Mucosa of rectum (tissue), 2 donors: Measurements from ENCODE around the gene PLCL1.

Experiments
- H3K27ac ChIP-seq, 2 donors: one replicate each; pipeline ENCODE4 v1.7.0; 2013; ENCODE audit warnings: inconsistent platforms in 2 of 2, low read depth in 2 of 2, low read length in 2 of 2
- H3K27me3 ChIP-seq, 2 donors: one replicate each; pipeline ENCODE4 v1.7.0; 2013; ENCODE audit warnings: low read length in 2 of 2; ENCODE audit not compliant: control insufficient read depth in 2 of 2, insufficient read depth in 2 of 2
- H3K36me3 ChIP-seq, 2 donors: one replicate each; pipeline ENCODE4 v1.7.0; 2013; ENCODE audit warnings: low read length in 2 of 2; ENCODE audit not compliant: control insufficient read depth in 2 of 2, insufficient read depth in 2 of 2
- H3K4me1 ChIP-seq, 2 donors: one replicate each; pipeline ENCODE4 v1.7.0; 2013; ENCODE audit warnings: low read length in 2 of 2, mild to moderate bottlenecking in 1 of 2; ENCODE audit not compliant: control insufficient read depth in 2 of 2, insufficient read depth in 2 of 2
- H3K4me3 ChIP-seq, 2 donors: one replicate each; pipeline ENCODE4 v1.7.0; 2013; ENCODE audit warnings: low read length in 2 of 2
- H3K9ac ChIP-seq, 2 donors: one replicate each; pipeline ENCODE4 v1.7.0; 2013; ENCODE audit warnings: low read length in 2 of 2, low read depth in 1 of 2, mild to moderate bottlenecking in 1 of 2
- H3K9me3 ChIP-seq, 2 donors: one replicate each; pipeline ENCODE4 v1.7.0; 2013; ENCODE audit warnings: low read length in 2 of 2; ENCODE audit not compliant: control insufficient read depth in 2 of 2
- donor health status: healthy.
- donor health status: Normal muscosa, but diverticular disease.

The PLCL1 gene

GRCh38 chr2:198113316-198113715 is 308.9 kb downstream of the PLCL1 start:
- Histone ChIP-seq H3K4me1 (no peaks in the 10 kb centered on the region), H3K27me3 (no peaks in the 10 kb centered on the region), H3K36me3 (no peaks in the 10 kb centered on the region), H3K27ac (no peak overlapping the region), H3K9ac (no peak overlapping the region), H3K4me3 (no peak overlapping the region), H3K9me3 (no peaks in the 10 kb centered on the region)

GRCh38 chr2:198114064-198114463 is 309.7 kb downstream of the PLCL1 start:
- Histone ChIP-seq H3K27ac (no peak overlapping the region), H3K4me1 (no peaks in the 10 kb centered on the region), H3K27me3 (no peaks in the 10 kb centered on the region), H3K4me3 (no peak overlapping the region), H3K9me3 (no peaks in the 10 kb centered on the region), H3K36me3 (no peaks in the 10 kb centered on the region), H3K9ac (no peak overlapping the region)

GRCh38 chr2:198115201-198115600 is 310.8 kb downstream of the PLCL1 start:
- Histone ChIP-seq H3K9me3 (no peaks in the 10 kb centered on the region), H3K4me1 (no peaks in the 10 kb centered on the region), H3K4me3 (no peak overlapping the region), H3K27me3 (no peaks in the 10 kb centered on the region), H3K27ac (no peak overlapping the region), H3K9ac (no peak overlapping the region), H3K36me3 (no peaks in the 10 kb centered on the region)

GRCh38 chr2:198116756-198117155 is 312.4 kb downstream of the PLCL1 start:
- Histone ChIP-seq H3K27me3 (no peaks in the 10 kb centered on the region), H3K9me3 (no peaks in the 10 kb centered on the region), H3K4me1 (no peaks in the 10 kb centered on the region), H3K9ac (no peak overlapping the region), H3K4me3 (no peak overlapping the region), H3K36me3 (no peaks in the 10 kb centered on the region), H3K27ac (no peak overlapping the region)

GRCh38 chr2:198117406-198118041 is 313.1 kb downstream of the PLCL1 start:
- H3K27me3 ChIP-seq: no peaks in the 10 kb centered on the region
- H3K9ac ChIP-seq: no peak overlapping the region
- H3K4me3 ChIP-seq: no peak overlapping the region
- H3K9me3 ChIP-seq: no peaks in the 10 kb centered on the region
- no peaks in the 10 kb centered on the region for H3K36me3 ChIP-seq
- H3K4me1 ChIP-seq: no peaks in the 10 kb centered on the region
- H3K27ac ChIP-seq: no peak overlapping the region

GRCh38 chr2:198127627-198128026 is 323.2 kb downstream of the PLCL1 start:
- H3K9me3 ChIP-seq: no peaks in the 10 kb centered on the region
- H3K9ac ChIP-seq: no peak overlapping the region
- no peak overlapping the region for H3K4me3 ChIP-seq
- no peaks in the 10 kb centered on the region for H3K36me3 ChIP-seq
- H3K27me3 ChIP-seq: no peaks in the 10 kb centered on the region
- H3K4me1 ChIP-seq: no peaks in the 10 kb centered on the region
- no peak overlapping the region for H3K27ac ChIP-seq

- Histone ChIP-seq H3K4me3 (no peak overlapping the region), H3K9ac (no peak overlapping the region), H3K4me1 (no peaks in the 10 kb centered on the region), H3K27me3 (no peaks in the 10 kb centered on the region), H3K27ac (no peak overlapping the region), H3K36me3 (no peaks in the 10 kb centered on the region), H3K9me3 (no peaks in the 10 kb centered on the region)
Observed at GRCh38 chr2:198129609-198130008, 325.2 kb downstream of the PLCL1 start.

- no peaks in the 10 kb centered on the region for H3K27me3 ChIP-seq
- no peak overlapping the region for H3K9ac ChIP-seq
- no peaks in the 10 kb centered on the region for H3K4me1 ChIP-seq
- H3K27ac ChIP-seq: no peak overlapping the region
- no peaks in the 10 kb centered on the region for H3K36me3 ChIP-seq
- H3K4me3 ChIP-seq: no peak overlapping the region
- no peaks in the 10 kb centered on the region for H3K9me3 ChIP-seq
Observed at GRCh38 chr2:198134293-198134955, 330.0 kb downstream of the PLCL1 start.

GRCh38 chr2:198135481-198135934 is 331.1 kb downstream of the PLCL1 start:
- no peaks in the 10 kb centered on the region for H3K4me1 ChIP-seq
- no peak overlapping the region for H3K27ac ChIP-seq
- H3K4me3 ChIP-seq: no peak overlapping the region
- H3K9me3 ChIP-seq: no peaks in the 10 kb centered on the region
- no peaks in the 10 kb centered on the region for H3K27me3 ChIP-seq
- H3K9ac ChIP-seq: no peak overlapping the region
- H3K36me3 ChIP-seq: no peaks in the 10 kb centered on the region

- H3K4me1 ChIP-seq: no peaks in the 10 kb centered on the region
- H3K9me3 ChIP-seq: no peaks in the 10 kb centered on the region
- H3K9ac ChIP-seq: no peak overlapping the region
- H3K4me3 ChIP-seq: no peak overlapping the region
- H3K27ac ChIP-seq: no peak overlapping the region
- no peaks in the 10 kb centered on the region for H3K36me3 ChIP-seq
- no peaks in the 10 kb centered on the region for H3K27me3 ChIP-seq
Observed at GRCh38 chr2:198136142-198136541, 331.7 kb downstream of the PLCL1 start.
